ENCODE measurements around the gene CCL1. TPM values are rescaled to one million over a fixed set of nuclear protein-coding genes. Genes with fewer than 3 reads are reported as not detected.

Gene CCL1
- total RNA-seq, 1 donor from 2014 or later, result not detected

- no peaks in the 10 kb centered on the region for H3K36me3 ChIP-seq (ENCODE audit: control insufficient read depth, insufficient read depth, low read length)
- FAIRE-seq, result no peak
- TF ChIP-seq CTCF (IDR thresholded peaks at IDR 0.05; ENCODE audit: insufficient read depth, low read length, severe bottlenecking), result no peak
Measured at GRCh38 chr17:34318474-34318873, 44.6 kb downstream of the CCL1 start.

DNA sequence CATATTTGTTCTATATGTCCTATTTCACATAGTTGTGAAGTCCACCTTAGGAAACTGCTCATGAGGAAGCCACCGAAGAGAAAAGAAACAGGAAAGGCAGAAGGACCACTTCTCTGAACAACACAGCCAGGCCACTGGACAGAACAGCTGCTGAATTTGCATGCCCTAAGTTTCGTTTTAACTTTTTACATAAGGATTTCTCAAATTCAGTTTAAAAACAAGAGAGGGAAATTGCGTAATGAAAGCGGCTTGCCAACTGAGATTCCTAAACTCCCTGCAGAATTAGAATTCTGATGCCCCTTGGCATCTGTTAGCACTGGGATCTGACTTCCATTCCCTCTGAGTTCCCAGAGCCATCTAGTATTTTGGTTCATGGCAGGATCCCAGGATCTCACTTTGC is 48.8 kb downstream of the CCL1 start:
- Histone ChIP-seq H3K4me3 (ENCODE audit: low read depth, low read length) (no peak overlapping the region), H3K27me3 (ENCODE audit: control insufficient read depth, insufficient read depth, low read length) (no peaks in the 10 kb centered on the region), H3K36me3 (ENCODE audit: control insufficient read depth, insufficient read depth, low read length) (no peaks in the 10 kb centered on the region)
- FAIRE-seq (no peak), DNase-seq (ENCODE audit: low read depth) (no peak)
- TF ChIP-seq CTCF (IDR thresholded peaks at IDR 0.05; ENCODE audit: insufficient read depth, low read length, severe bottlenecking), result no peak

More at GRCh38 chr17:34318474-34318873, 44.6 kb downstream of the CCL1 start:
- H3K27me3 ChIP-seq (ENCODE audit: control insufficient read depth, insufficient read depth, low read length), result no peaks in the 10 kb centered on the region
- no peak for DNase-seq (ENCODE audit: low read depth)
- H3K4me3 ChIP-seq (ENCODE audit: low read depth, low read length), result no peak overlapping the region

GRCh38 chr17:34313164-34313563 is 49.9 kb downstream of the CCL1 start:
- Histone ChIP-seq H3K27me3 (ENCODE audit: control insufficient read depth, insufficient read depth, low read length) (no peaks in the 10 kb centered on the region), H3K36me3 (ENCODE audit: control insufficient read depth, insufficient read depth, low read length) (no peaks in the 10 kb centered on the region), H3K4me3 (ENCODE audit: low read depth, low read length) (no peak overlapping the region)
- DNase-seq (ENCODE audit: low read depth) (no peak), FAIRE-seq (no peak)
- TF ChIP-seq CTCF (IDR thresholded peaks at IDR 0.05; ENCODE audit: insufficient read depth, low read length, severe bottlenecking), result no peak

DNA sequence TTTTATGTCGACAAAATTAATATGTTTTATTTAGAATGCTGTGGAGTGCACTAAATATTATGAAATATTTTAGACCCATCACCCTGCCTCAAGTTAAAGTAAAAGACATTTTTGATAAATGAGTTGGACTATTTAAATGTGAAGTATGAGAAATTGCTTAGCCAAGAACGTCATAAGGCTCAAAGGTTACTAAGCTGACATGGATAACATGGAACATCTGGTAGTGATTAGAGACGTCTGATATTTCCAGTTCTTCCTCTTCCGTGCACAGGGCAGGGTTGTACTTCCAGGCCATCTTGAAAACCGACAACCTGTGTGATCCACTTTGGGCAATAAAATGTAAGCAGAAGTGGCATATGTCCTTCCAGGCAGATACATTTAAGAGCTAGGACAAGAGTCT is 51.0 kb downstream of the CCL1 start:
- H3K4me3 ChIP-seq (ENCODE audit: low read depth, low read length), result no peak overlapping the region
- FAIRE-seq (no peak), DNase-seq (ENCODE audit: low read depth) (no peak)
- TF ChIP-seq CTCF (IDR thresholded peaks at IDR 0.05; ENCODE audit: insufficient read depth, low read length, severe bottlenecking), result no peak
- no peaks in the 10 kb centered on the region for H3K36me3 ChIP-seq (ENCODE audit: control insufficient read depth, insufficient read depth, low read length)
- H3K27me3 ChIP-seq (ENCODE audit: control insufficient read depth, insufficient read depth, low read length), result no peaks in the 10 kb centered on the region

GRCh38 chr17:34311291-34311690 is 51.7 kb downstream of the CCL1 start:
- H3K27me3 ChIP-seq (ENCODE audit: control insufficient read depth, insufficient read depth, low read length), result no peaks in the 10 kb centered on the region
- no peaks in the 10 kb centered on the region for H3K36me3 ChIP-seq (ENCODE audit: control insufficient read depth, insufficient read depth, low read length)
- TF ChIP-seq CTCF (IDR thresholded peaks at IDR 0.05; ENCODE audit: insufficient read depth, low read length, severe bottlenecking), result no peak
- no peak overlapping the region for H3K4me3 ChIP-seq (ENCODE audit: low read depth, low read length)
- FAIRE-seq (no peak), DNase-seq (ENCODE audit: low read depth) (no peak)

Other genes with a start within 250 kb of the CCL1 start
- not detected in 2 replicates for gene CCL2, start 107.9 kb downstream of the CCL1 start, total RNA-seq
- not detected in 2 replicates for gene CCL7, start 93.0 kb downstream of the CCL1 start, total RNA-seq
- gene CCL11, start 77.5 kb downstream of the CCL1 start, total RNA-seq, result not detected in 2 replicates
- gene CCL8, start 43.8 kb downstream of the CCL1 start, total RNA-seq, result not detected in 2 replicates
- gene CCL13, start 6.8 kb downstream of the CCL1 start, total RNA-seq, result not detected in 2 replicates
- not detected in 2 replicates for gene TMEM132E, start 216.3 kb upstream of the CCL1 start, total RNA-seq

Data from bronchial epithelial cell (primary cell).